ENCODE data around the gene ATF7.

Gene ATF7

DNA sequence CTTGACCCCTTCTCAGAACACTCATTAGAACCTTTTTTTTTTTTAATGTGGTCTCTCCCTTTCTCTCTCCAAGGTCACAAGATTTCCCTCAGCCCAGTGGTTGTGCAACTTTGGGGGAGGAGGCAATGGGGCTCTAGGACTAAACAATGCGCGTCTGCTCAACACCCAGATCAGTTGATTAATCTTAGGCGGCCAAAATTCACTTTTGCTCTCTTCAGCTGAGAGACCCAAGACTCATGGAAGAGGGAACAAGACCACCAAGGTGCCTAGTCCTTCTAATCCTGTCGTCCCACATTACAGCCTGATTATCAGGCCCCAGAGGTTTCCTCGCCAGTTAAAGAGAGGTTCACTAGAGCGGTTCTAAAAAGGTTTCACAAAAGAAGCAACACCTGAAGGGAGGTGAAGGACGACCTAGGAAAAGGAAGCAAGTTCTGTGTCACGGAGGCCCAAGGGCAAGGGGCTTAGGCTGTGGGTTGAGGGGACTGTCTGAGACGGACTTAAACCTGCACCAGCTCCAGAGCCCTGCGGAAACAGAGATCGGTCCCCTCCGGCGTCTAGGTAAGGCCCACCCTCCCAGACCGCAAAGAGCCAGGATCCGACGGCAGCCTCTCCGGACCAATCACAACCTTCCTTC lies 125.9 kb downstream of the ATF7 start:
- DNase-seq, result peak; percentile 47

DNA sequence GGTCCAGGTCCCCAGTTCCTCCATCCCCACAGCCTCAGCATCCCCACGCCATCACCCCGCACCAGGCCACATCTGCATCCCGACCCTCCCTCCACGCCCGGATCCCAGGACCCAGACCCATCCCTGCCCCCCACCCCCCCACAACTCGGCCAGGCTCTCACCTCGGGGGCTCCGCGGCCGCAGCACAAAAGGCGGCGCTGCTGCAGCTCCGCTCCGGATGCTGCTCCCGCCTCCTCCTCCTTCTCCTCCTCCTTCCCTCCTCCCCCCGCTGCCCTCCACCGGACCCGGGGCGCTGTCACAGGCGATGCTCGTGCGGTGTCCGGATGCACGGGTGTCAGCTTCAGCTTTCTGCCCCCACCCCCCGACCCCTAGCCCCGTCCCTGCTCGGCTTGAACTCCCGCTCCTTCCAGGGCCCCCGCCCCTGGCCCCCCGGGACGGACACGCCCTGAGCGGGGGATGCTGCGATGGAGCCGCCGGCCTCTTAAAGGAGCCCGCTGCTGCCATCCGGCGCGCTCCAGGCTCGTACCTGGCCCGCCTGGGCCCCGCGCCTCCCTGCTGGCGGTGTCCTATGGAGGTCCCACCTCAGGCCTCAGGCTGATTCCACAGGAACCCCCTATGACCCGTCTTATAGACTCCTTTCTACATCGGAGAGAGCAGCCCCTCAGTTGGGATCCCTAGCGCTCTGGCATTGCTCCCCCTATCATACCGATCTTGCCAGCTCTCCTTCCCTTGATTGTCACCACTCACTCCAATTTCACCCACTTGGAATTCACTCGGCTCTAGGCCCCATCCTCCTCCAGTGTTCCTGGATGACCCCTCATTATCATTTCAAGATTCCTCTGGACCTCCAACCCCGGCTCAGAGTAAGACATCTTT lies 126.7 kb downstream of the ATF7 start, which contains the start of gene MAP3K12:
Gene MAP3K12, minus strand, starts transcription at position 193 of the 876 bp plus-strand sequence. CDS start 12,067 bp downstream, outside the sequence.
- DNase-seq, result peak; percentile 59

DNA sequence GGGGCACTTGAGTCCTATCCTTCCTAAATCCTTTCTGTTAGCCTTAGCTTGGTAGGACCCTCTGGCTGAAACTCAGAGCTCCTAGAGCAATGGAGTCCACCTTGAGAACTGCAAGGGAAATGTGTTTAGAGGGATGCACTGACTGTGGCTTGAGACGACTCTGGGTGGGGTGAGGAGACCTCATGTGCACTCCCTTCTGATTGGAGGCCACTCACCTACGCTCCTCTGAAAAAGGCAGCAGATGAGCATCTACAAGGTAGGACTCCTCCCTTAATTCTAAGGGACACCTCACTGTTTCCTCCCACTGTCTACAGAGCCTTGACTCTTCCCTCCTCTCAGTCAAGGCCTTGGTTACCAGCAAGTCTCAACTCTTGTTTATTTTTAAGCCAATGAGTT lies 127.9 kb downstream of the ATF7 start:
- no peak for DNase-seq

DNA sequence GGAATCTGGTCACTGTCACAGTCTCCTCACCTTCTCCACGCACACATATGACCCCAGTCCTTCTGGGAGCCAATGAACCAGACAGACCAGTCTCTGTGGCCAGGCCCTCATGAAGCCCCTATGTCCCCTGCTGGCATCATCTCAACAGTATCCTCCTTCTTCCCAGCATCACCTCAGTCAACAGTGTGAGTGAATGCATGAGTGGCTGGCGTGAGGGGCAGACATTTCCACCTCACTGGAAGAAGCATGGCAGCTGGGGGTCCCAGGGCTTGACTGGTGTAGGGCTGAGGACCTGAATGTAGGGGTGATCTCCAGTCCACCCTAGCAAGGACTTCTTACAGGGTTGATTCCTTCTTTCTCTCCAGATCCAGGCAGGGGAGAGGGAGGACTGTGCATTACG lies 128.7 kb downstream of the ATF7 start:
- no peak for DNase-seq

DNA sequence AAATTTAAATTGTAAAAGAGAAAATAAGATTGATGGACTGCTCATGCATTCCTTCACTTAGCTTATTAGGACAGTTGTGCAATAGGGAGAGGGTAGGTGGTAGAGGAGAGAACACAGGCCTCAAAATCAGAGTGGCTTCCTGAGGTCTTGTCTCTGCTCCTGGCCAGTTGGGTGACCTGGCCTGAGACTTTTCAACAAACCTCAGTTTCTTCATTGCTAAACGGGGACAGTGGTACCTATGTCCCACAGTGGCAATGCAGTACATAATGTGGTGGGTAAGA lies 129.5 kb downstream of the ATF7 start:
- no peak for DNase-seq

DNA sequence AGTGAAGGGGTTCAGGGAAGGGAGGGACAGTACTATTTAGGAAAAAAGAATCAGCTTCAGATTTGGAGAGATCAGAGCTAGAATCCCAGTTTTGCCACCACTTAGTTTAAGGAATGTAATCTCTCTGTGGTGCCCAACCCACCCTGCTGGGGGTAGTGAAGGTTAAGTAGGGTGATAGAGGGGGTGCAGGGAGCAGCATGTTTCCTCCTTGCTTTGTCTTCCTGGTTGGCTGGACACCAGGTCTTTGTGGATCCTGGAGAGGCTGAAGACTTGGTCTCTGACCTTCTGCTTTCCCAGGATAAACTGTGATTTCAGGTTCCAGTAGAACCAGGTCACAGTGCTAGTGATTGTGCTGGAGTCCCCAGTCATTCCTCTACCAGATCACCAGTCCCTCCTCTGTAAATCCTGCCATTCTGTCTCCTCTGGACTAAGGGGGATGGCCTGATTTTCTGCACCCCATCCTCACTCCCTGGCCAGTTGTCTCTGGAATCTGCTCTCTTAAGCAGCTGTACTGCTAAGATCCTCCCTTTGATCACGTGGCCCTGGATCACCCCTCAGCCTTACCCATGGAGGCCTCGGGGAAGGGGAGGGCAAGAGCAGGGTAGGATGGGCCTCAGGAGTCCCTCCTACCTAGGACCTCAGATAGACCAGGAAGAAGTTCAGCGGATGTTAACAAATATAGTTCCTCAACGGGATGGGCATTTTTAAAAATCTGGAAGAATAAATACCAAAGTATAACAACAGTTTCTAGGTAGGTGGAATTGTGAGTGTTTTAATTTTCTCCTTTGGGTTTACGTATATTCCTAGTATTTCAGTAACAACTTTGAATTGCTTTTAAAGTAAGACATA lies 130.1 kb downstream of the ATF7 start:
- DNase-seq, result peak; percentile 76

GRCh38 chr12:53493610-53494391 lies 132.4 kb downstream of the ATF7 start:
- no peak for DNase-seq

DNA sequence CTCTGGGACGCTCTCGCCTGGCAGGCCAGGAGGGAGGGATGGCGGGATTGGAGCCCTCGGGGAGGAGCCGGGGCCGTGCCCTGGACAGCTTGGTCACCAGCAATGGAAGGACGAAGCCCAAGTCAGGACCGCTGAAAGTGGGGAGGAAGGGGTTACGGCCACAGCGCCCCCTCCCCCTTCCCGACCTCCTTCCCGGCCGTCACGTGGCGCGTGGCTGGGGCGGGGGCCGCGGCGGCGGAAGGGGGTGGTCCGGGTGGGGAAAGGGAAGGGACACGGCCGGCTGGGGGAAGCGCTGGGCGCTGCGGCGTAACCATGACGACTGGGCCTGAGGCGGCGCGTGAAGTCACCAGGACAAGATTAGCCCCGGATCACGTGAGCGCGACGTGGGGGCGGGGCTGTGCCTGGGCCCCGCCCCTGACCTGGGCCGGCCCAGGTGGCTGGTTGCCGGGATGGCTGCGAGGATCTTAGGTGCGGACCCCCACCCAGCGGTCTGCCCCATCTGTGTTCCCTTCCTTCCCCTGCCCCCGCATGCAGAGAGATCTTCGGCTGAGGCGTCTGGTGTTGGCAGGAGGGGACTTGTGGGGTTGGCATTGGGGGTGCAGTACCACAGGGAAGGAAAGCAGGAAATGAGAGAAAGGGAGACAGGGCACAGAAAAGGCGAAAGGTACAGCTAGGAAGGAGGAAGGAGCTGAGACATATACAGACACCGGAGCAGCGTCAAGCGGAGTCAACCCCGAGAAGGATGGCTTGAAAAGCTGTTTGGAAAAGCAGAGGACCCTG lies 133.2 kb downstream of the ATF7 start:
- DNase-seq, result peak; percentile 91

GRCh38 chr12:53492188-53492587 lies 134.0 kb downstream of the ATF7 start:
- no peak for DNase-seq

GRCh38 chr12:53489242-53489864 lies 136.8 kb downstream of the ATF7 start:
- no peak for DNase-seq

GRCh38 chr12:53486736-53487487 lies 139.3 kb downstream of the ATF7 start:
- DNase-seq, result no peak

GRCh38 chr12:53485955-53486735 lies 140.0 kb downstream of the ATF7 start:
- DNase-seq, result no peak

DNA sequence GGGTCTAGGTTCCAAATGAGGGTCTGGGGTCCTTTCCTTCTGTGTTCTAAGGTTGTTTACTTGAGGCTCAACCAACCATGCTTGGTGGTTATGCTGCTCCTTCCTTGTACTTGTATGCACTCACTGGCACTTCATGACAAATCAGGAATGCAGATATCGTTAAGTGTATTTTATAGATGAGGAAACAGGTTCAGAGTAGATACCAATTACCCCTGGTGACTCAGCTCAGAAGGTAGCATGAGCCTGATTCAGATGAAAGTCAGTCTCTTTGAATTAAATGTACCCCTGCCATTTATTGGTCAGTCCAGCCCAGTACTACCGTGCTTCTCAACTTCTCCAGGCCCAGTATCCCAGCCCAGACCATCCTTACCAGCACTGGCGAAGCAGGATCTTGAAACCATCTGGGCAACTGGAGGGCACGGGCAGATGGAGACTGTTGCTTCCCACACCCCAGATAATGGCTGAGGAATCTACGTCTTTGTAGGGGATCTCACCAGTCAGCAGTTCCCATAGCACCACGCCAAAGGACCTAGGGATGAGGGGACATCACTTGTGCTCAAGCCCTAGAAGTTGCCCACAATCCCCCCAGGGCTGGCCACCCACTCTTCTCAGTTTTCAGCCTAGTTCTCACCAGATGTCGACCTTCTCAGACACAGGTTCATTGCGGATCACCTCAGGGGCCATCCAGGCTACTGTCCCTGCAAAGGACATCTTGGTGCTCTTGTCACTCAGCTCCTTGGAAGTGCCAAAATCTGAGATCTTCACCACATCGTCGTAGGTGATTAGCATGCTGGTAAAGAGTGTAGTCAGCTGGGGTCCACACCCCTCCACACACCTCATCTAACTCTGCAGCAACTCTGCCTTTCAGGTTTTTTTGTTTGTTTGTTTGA lies 141.3 kb downstream of the ATF7 start:
- no peak for DNase-seq

DNA sequence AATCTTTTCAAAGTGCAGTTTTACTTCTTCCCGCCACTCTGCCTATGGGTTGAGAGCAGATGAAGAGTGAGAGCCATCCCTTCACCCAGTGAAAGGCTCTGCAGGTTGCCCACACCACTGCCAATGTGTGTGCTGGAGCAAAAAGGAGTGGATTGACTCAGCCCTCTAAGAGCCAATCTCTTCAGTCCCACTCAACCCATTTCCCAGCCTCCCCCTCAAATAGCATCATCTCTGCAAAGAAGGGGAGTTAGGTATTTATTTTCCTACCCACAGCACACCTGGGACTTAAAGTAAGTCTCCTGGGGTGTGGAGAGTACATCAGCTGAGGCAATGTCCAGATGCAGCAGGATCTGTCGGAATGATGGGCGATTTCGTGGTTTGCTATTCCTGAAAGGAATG lies 142.2 kb downstream of the ATF7 start:
- no peak for DNase-seq

GRCh38 chr12:53483225-53483978 lies 142.8 kb downstream of the ATF7 start:
- no peak for DNase-seq

DNA sequence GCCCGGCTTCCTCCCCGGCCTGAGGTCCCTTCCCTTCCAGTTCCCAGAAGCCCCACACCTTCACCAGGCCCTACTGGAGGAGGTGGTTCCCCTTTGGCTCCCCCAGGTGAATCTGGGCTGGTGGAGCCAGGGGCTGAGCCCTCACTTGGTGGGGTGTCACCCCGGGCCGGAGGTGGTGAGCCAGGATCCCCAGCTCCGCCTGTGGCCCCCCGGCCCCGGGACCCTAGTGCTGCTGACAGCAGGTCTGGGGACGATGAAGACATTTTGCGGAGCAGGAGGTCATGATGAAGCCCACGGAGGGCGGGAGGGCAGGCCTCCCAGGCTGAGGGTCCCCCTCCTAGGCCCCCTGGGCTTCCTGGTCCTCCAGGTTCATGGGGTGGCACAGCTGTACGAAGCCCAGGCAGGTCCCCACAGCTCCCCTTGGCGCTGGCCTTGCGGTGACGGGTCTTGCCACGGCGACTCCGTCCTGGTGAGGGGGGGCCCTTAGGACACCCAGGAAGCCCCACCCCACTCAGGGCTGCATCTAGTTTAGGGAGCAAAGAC lies 143.5 kb downstream of the ATF7 start:
- DNase-seq, result no peak

DNA sequence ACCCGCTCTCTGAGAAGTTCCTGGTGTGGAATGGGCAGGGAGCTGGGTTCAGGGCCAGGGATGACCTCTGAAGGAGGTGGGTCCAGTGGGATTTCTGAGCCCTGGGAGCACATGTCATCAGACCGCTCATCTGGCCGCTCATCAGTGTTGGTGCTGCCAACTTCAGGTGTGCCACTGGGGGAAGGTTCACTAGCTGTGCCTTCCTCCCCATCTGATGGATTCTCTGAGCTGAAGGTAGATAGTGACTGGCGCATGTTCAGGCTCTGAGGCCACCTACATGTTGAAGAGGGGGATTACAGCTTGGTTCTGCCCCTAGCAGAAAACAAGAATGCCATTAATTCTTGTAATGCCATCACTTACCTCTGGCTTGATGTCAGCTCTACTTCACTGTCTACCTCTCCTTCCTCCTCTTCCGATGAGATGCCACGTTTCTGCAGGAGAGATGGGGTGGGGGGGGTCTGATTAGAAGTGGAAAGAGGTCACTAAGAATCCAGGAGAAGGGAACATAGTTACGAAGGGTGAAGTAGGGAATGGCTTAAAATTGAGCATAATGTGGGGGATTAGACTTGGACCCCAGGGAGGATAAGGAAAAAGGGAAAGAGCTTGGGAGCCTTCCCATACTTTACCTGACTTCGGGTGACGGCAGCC lies 144.1 kb downstream of the ATF7 start:
- DNase-seq, result peak; percentile 37
